ENCODE results near the gene PMAIP1.

DNA sequence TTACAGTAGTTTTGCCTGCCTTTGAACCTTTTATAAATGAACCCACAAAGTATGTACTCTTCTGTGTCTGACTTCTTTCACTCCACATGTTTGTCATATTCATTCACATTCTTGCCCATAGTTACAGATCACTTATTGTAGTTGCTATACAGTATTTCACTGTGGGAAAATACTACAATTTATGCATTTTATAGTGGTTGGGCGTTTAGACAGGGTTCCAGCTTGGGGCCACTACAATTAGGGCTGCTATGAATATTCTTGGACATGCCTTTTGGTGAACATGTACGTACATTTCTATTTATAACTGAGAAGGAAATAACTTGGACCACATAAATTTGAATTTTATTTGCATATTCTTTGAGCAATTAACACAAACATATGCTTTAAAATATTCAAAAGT is 15.4 kb upstream of the PMAIP1 start:
- TF ChIP-seq, protein P1, sequence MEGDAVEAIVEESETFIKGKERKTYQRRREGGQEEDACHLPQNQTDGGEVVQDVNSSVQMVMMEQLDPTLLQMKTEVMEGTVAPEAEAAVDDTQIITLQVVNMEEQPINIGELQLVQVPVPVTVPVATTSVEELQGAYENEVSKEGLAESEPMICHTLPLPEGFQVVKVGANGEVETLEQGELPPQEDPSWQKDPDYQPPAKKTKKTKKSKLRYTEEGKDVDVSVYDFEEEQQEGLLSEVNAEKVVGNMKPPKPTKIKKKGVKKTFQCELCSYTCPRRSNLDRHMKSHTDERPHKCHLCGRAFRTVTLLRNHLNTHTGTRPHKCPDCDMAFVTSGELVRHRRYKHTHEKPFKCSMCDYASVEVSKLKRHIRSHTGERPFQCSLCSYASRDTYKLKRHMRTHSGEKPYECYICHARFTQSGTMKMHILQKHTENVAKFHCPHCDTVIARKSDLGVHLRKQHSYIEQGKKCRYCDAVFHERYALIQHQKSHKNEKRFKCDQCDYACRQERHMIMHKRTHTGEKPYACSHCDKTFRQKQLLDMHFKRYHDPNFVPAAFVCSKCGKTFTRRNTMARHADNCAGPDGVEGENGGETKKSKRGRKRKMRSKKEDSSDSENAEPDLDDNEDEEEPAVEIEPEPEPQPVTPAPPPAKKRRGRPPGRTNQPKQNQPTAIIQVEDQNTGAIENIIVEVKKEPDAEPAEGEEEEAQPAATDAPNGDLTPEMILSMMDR (IDR thresholded peaks at IDR 0.05): no peak
- TF ChIP-seq POLR2A (IDR thresholded peaks at IDR 0.05): no peak
